Measurements from ENCODE around the gene FAM78A. TPM values are rescaled to one million over a fixed set of nuclear protein-coding genes. Genes with fewer than 3 reads are reported as not detected.

The FAM78A gene
- total RNA-seq, 1 experiment from 2014 or later, result 3.4 TPM

DNA sequence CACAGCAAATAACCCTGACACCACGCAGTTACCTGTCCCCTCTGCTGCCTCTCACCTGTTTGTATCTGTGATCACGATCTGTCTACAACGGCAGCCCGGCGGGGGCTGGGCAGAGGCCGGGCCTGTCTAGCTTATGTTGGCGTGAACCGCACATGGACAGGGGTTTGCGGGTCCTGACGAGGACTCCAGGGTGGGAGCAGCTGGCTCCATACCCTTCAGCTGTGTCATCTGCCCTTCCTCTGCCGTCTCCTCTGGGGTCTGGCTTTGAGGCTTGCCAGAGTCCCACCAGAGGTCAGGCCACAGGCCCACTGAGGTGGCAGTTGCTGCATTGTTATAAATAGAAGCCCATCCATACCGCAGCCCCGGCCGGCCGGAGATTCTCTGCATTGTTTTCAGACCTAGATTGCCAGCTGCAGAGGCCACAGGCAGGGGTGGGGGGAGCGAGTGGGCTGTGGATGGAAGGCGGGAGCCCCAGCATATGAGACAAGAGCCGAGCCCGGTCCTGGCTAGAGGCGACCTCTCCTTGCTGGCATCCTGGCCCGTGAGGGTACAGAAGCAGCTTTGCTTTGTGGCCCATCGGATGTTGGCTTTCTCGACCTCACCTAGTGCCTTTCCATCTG, 37.8 kb downstream of the FAM78A start (continued):
- no peak for TF ChIP-seq YY1 (IDR thresholded peaks at IDR 0.05; ENCODE audit: extremely low read depth, insufficient replicate concordance, low read depth, low read length)
- no peak for TF ChIP-seq CBX3 (IDR thresholded peaks at IDR 0.05; ENCODE audit: low read depth)
- no peak for TF ChIP-seq EGR1 (IDR thresholded peaks at IDR 0.05; ENCODE audit: low read depth)
- TF ChIP-seq CEBPB (IDR thresholded peaks at IDR 0.05; ENCODE audit: low read depth), result no peak
- TF ChIP-seq POLR2AphosphoS5 (IDR thresholded peaks at IDR 0.05; ENCODE audit: low read depth, low read length), result no peak
- TF ChIP-seq, protein P1, sequence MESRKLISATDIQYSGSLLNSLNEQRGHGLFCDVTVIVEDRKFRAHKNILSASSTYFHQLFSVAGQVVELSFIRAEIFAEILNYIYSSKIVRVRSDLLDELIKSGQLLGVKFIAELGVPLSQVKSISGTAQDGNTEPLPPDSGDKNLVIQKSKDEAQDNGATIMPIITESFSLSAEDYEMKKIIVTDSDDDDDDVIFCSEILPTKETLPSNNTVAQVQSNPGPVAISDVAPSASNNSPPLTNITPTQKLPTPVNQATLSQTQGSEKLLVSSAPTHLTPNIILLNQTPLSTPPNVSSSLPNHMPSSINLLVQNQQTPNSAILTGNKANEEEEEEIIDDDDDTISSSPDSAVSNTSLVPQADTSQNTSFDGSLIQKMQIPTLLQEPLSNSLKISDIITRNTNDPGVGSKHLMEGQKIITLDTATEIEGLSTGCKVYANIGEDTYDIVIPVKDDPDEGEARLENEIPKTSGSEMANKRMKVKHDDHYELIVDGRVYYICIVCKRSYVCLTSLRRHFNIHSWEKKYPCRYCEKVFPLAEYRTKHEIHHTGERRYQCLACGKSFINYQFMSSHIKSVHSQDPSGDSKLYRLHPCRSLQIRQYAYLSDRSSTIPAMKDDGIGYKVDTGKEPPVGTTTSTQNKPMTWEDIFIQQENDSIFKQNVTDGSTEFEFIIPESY (IDR thresholded peaks at IDR 0.05; ENCODE audit: extremely low read depth, insufficient replicate concordance, low read length), result no peak
- no peak for TF ChIP-seq EZH2phosphoT487 (IDR thresholded peaks at IDR 0.05; ENCODE audit: borderline replicate concordance)
- no peak for TF ChIP-seq FOSL1 (IDR thresholded peaks at IDR 0.05; ENCODE audit: low read depth)

GRCh38 chr9:131237931-131238401, 38.3 kb downstream of the FAM78A start:
- Histone ChIP-seq H4K20me1 (ENCODE audit: insufficient read depth) (no peaks in the 10 kb centered on the region), H3K36me3 (ENCODE audit: control insufficient read depth in 1 of 2, insufficient read depth in 2 of 2, low read length in 2 of 2) (peaks cover 6 to 9% of the 10 kb centered on the region in 2 experiments; a peak in 3 of 4 replicates), H3K9ac (ENCODE audit: low read length) (no peak overlapping the region), H3K27me3 (ENCODE audit: insufficient read depth, low read length) (no peaks in the 10 kb centered on the region), H3K4me3 (replicated peaks in 1 of 2; ENCODE audit: low read depth in 1 of 2, low read length in 2 of 2) (no peak overlapping the region), H3K79me2 (ENCODE audit: insufficient read depth, low read length) (no peaks in the 10 kb centered on the region), H3K9me3 (ENCODE audit: control insufficient read depth in 1 of 2, insufficient read depth in 1 of 2, low read depth in 1 of 2, low read length in 2 of 2) (no peaks in the 10 kb centered on the region), H3K4me1 (ENCODE audit: control insufficient read depth in 1 of 2, insufficient read depth in 2 of 2, low read length in 2 of 2) (0 out of 4 replicates have a peak, but pooled peaks cover 0 to 3% of the 10 kb centered on the region in 2 experiments), H3K9me2 (ENCODE audit: insufficient read depth) (no peaks in the 10 kb centered on the region), H2AFZ (ENCODE audit: low read depth, low read length, poor library complexity, severe bottlenecking) (no peak overlapping the region), H3K4me2 (ENCODE audit: low read length) (no peak overlapping the region), H3K27ac (ENCODE audit: low read depth, low read length) (no peak overlapping the region)
- BruUV-seq (replicated peaks), result no TSS peak
- DNase-seq (ENCODE audit: low read depth, low spot score), result no peak
- ATAC-seq, result peak; percentile 58; the same call in 1 of the 2 replicates
- ChIA-PET RAD21 (ENCODE audit: low non-redundant PET in 1 of 2, low total read pairs in 2 of 2, uncharacterized antibody in 2 of 2, unreplicated experiment in 2 of 2) (no interaction called here), POLR2A (interaction anchor here (0.6 kb wide), 1 partner anchor 184 kb away, joined by 3 read pairs; no protein-coding TSS in a partner anchor), CTCF (no interaction called here)
- intact Hi-C loops (cut with micrococcal nuclease), result no loop called here
- TF ChIP-seq ELF1 (IDR thresholded peaks at IDR 0.05; ENCODE audit: borderline replicate concordance, low read depth) (no peak), ZFX (IDR thresholded peaks at IDR 0.05) (no peak), FOSL1 (IDR thresholded peaks at IDR 0.05; ENCODE audit: low read depth) (no peak), CEBPB (IDR thresholded peaks at IDR 0.05; ENCODE audit: low read depth) (no peak), POLR2A (IDR thresholded peaks at IDR 0.05; ENCODE audit: borderline replicate concordance, extremely low read depth, insufficient read depth, insufficient read length) (no peak), SIN3A (IDR thresholded peaks at IDR 0.05; ENCODE audit: low read depth) (no peak), RAD21 (IDR thresholded peaks at IDR 0.05; ENCODE audit: low read depth) (no peak), ZNF274 (IDR thresholded peaks at IDR 0.05; ENCODE audit: low read depth, low read length) (no peak), JUND (IDR thresholded peaks at IDR 0.05) (no peak), ATF3 (IDR thresholded peaks at IDR 0.05) (no peak), EZH2phosphoT487 (IDR thresholded peaks at IDR 0.05; ENCODE audit: borderline replicate concordance) (no peak), MAX (IDR thresholded peaks at IDR 0.05) (no peak), CBX3 (IDR thresholded peaks at IDR 0.05; ENCODE audit: low read depth) (no peak)
- TF ChIP-seq, protein P2, sequence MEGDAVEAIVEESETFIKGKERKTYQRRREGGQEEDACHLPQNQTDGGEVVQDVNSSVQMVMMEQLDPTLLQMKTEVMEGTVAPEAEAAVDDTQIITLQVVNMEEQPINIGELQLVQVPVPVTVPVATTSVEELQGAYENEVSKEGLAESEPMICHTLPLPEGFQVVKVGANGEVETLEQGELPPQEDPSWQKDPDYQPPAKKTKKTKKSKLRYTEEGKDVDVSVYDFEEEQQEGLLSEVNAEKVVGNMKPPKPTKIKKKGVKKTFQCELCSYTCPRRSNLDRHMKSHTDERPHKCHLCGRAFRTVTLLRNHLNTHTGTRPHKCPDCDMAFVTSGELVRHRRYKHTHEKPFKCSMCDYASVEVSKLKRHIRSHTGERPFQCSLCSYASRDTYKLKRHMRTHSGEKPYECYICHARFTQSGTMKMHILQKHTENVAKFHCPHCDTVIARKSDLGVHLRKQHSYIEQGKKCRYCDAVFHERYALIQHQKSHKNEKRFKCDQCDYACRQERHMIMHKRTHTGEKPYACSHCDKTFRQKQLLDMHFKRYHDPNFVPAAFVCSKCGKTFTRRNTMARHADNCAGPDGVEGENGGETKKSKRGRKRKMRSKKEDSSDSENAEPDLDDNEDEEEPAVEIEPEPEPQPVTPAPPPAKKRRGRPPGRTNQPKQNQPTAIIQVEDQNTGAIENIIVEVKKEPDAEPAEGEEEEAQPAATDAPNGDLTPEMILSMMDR (IDR thresholded peaks at IDR 0.05 in 2 of 3, conservative IDR thresholded peaks at IDR 0.05 in 1 of 3; ENCODE audit: borderline replicate concordance in 1 of 3, insufficient read depth in 1 of 3, low read depth in 2 of 3, low read length in 2 of 3), result no peak

All from HCT116 (cell line).